Tongue (tissue), 2 donors: ENCODE measurements around the gene FAHD1. TPM values are rescaled to one million over a fixed set of nuclear protein-coding genes. Genes with fewer than 3 reads are reported as not detected.

Source experiments
- DNase-seq: peaks from one replicate; pipeline ENCODE4 v3.0.0-alpha.2; 2015
- total RNA-seq: library from RNA; depleted of rRNA; stranded (reverse); fragments of >200 nt; gene quantifications from one replicate; pipeline ENCODE4 v1.2.3, GENCODE V29; 2014

The FAHD1 gene
- 45.4 TPM for total RNA-seq

GRCh38 chr16:1826691-1827573 lies at the start of gene FAHD1, which contains the start of gene HAGH:
Gene FAHD1 (plus strand): TSS chr16:1827206. CDS start chr16:1827239, 33 bp downstream.
Gene HAGH (minus strand): TSS chr16:1826825. CDS start chr16:1826787, 38 bp downstream.
- DNase-seq: peak; percentile 97

GRCh38 chr16:1777375-1778199 lies 49.4 kb upstream of the FAHD1 start:
- no peak for DNase-seq

- DNase-seq: no peak
Measured at GRCh38 chr16:1778200-1779179, 48.5 kb upstream of the FAHD1 start.

- no peak for DNase-seq
Measured at GRCh38 chr16:1779234-1779701, 47.7 kb upstream of the FAHD1 start.

GRCh38 chr16:1779741-1780676 lies 47.0 kb upstream of the FAHD1 start:
- no peak for DNase-seq

- DNase-seq: no peak
Measured at GRCh38 chr16:1780677-1781072, 46.3 kb upstream of the FAHD1 start.

- DNase-seq: no peak
Measured at GRCh38 chr16:1781254-1781653, 45.8 kb upstream of the FAHD1 start.

- no peak for DNase-seq
Measured at GRCh38 chr16:1781758-1782407, 45.1 kb upstream of the FAHD1 start.

GRCh38 chr16:1782408-1783264 lies 44.4 kb upstream of the FAHD1 start, which contains the start of the genes NUBP2 and SPSB3:
Gene NUBP2 (plus strand): TSS chr16:1782960. CDS start chr16:1783021, 61 bp downstream.
Gene SPSB3 (minus strand): TSS chr16:1782571. CDS start chr16:1781483, 1,088 bp downstream.
- peak; percentile 100 for DNase-seq

GRCh38 chr16:1784977-1785845 lies 41.8 kb upstream of the FAHD1 start:
- DNase-seq: no peak

- no peak for DNase-seq
Measured at GRCh38 chr16:1785846-1786170, 41.2 kb upstream of the FAHD1 start.

GRCh38 chr16:1786242-1787055 lies 40.6 kb upstream of the FAHD1 start:
- no peak for DNase-seq

GRCh38 chr16:1787056-1787321 lies 40.0 kb upstream of the FAHD1 start:
- DNase-seq: no peak

GRCh38 chr16:1787322-1788094 lies 39.5 kb upstream of the FAHD1 start:
- DNase-seq: no peak

- no peak for DNase-seq
Measured at GRCh38 chr16:1788095-1788707, 38.8 kb upstream of the FAHD1 start.

GRCh38 chr16:1788708-1789100 lies 38.3 kb upstream of the FAHD1 start:
- DNase-seq: no peak
